Ectodermal cell (in vitro differentiated cells): ENCODE data around the gene DCP1B.

Source experiments
- H3K27ac ChIP-seq: 2 replicates; pipeline ENCODE4 v1.7.0; 2013; ENCODE audit warnings: mild to moderate bottlenecking, low read depth, low read length; ENCODE audit not compliant: insufficient read depth, poor library complexity, severe bottlenecking
- H3K27me3 ChIP-seq: 2 replicates; pipeline ENCODE4 v1.7.0; 2013; ENCODE audit warnings: mild to moderate bottlenecking, low read length; ENCODE audit not compliant: insufficient read depth, control insufficient read depth, poor library complexity, severe bottlenecking
- H3K36me3 ChIP-seq: one replicate; pipeline ENCODE4 v1.7.0; 2013; ENCODE audit warnings: low read length; ENCODE audit not compliant: control insufficient read depth, insufficient read depth
- H3K4me1 ChIP-seq: one replicate; pipeline ENCODE4 v1.7.0; 2013; ENCODE audit warnings: low read length; ENCODE audit not compliant: control insufficient read depth, insufficient read depth
- H3K4me3 ChIP-seq: 2 replicates; pipeline ENCODE4 v1.7.0; 2013; ENCODE audit warnings: low read depth, low read length, control low read depth; ENCODE audit not compliant: insufficient read depth
- H3K9me3 ChIP-seq: 2 replicates; pipeline ENCODE4 v1.7.0; 2013; ENCODE audit warnings: mild to moderate bottlenecking, low read length, moderate library complexity; ENCODE audit not compliant: control insufficient read depth
- WGBS, 2 experiments: methylation state at CpG; one replicate each; pipeline ENCODE4 v1.1.7; 2013; ENCODE audit warnings: missing lambda C conversion rate in 2 of 2; 5-methylcytosine and 5-hydroxymethylcytosine counted together

Gene DCP1B

GRCh38 chr12:1920971-1921370 lies 83.3 kb downstream of the DCP1B start:
- H3K27ac ChIP-seq = no peak overlapping the region
- no peaks in the 10 kb centered on the region for H3K36me3 ChIP-seq
- H3K4me3 ChIP-seq = no peak overlapping the region
- H3K9me3 ChIP-seq = no peaks in the 10 kb centered on the region
- H3K27me3 ChIP-seq = no peaks in the 10 kb centered on the region
- peaks cover 24% of the 10 kb centered on the region for H3K4me1 ChIP-seq
- WGBS, 2 experiments = 90 to 91% methylated on average over 17 of the region's 17 CpGs

- no peaks in the 10 kb centered on the region for H3K27me3 ChIP-seq
- no peak overlapping the region for H3K27ac ChIP-seq
- peaks cover 24% of the 10 kb centered on the region for H3K4me1 ChIP-seq
- 95% methylated on average over 13 of the region's 13 CpGs for WGBS, 2 experiments
- H3K4me3 ChIP-seq = no peak overlapping the region
- no peaks in the 10 kb centered on the region for H3K36me3 ChIP-seq
- H3K9me3 ChIP-seq = no peaks in the 10 kb centered on the region
Measured at GRCh38 chr12:1920436-1920835, 83.8 kb downstream of the DCP1B start.

DNA sequence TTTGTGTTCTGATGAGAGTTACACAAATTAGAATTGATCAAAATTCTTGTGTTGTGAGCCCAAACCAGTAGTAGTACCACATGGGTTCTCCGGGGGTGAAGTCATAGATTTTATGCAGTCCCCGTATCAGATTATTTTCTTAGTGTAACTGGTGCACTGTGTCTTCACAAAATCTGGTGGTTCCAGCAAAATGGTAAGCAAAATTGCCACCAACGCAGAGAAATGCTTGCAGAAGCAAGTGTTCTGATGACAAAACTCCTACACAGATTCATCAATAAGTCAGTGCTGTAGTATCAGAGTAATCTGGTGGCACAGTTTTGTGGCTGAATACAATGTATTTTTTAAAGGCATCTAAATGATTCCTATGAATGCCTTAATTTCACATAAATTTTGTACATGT lies 84.5 kb downstream of the DCP1B start:
- no peaks in the 10 kb centered on the region for H3K9me3 ChIP-seq
- no peak overlapping the region for H3K4me3 ChIP-seq
- H3K36me3 ChIP-seq = no peaks in the 10 kb centered on the region
- no peaks in the 10 kb centered on the region for H3K27me3 ChIP-seq
- no peak overlapping the region for H3K27ac ChIP-seq
- H3K4me1 ChIP-seq = peaks cover 24% of the 10 kb centered on the region
- 95 to 99% methylated on average over 3 of the region's 3 CpGs for WGBS, 2 experiments

GRCh38 chr12:1919284-1919683 lies 85.0 kb downstream of the DCP1B start:
- Histone ChIP-seq H3K27ac (no peak overlapping the region), H3K27me3 (no peaks in the 10 kb centered on the region)

GRCh38 chr12:1918884-1919236 lies 85.4 kb downstream of the DCP1B start:
- no peaks in the 10 kb centered on the region for H3K9me3 ChIP-seq
- no peaks in the 10 kb centered on the region for H3K36me3 ChIP-seq
- WGBS, 2 experiments = 82 to 89% methylated on average over 6 of the region's 6 CpGs
- no peak overlapping the region for H3K4me3 ChIP-seq
- peak overlapping the region; percentile 76 for H3K27ac ChIP-seq
- no peaks in the 10 kb centered on the region for H3K27me3 ChIP-seq
- H3K4me1 ChIP-seq = peaks cover 24% of the 10 kb centered on the region

More at GRCh38 chr12:1919284-1919683, 85.0 kb downstream of the DCP1B start:
- Histone ChIP-seq H3K9me3 (no peaks in the 10 kb centered on the region), H3K4me3 (no peak overlapping the region), H3K36me3 (no peaks in the 10 kb centered on the region), H3K4me1 (peaks cover 24% of the 10 kb centered on the region)
- WGBS, 2 experiments = 78 to 81% methylated on average over 5 of the region's 5 CpGs

DNA sequence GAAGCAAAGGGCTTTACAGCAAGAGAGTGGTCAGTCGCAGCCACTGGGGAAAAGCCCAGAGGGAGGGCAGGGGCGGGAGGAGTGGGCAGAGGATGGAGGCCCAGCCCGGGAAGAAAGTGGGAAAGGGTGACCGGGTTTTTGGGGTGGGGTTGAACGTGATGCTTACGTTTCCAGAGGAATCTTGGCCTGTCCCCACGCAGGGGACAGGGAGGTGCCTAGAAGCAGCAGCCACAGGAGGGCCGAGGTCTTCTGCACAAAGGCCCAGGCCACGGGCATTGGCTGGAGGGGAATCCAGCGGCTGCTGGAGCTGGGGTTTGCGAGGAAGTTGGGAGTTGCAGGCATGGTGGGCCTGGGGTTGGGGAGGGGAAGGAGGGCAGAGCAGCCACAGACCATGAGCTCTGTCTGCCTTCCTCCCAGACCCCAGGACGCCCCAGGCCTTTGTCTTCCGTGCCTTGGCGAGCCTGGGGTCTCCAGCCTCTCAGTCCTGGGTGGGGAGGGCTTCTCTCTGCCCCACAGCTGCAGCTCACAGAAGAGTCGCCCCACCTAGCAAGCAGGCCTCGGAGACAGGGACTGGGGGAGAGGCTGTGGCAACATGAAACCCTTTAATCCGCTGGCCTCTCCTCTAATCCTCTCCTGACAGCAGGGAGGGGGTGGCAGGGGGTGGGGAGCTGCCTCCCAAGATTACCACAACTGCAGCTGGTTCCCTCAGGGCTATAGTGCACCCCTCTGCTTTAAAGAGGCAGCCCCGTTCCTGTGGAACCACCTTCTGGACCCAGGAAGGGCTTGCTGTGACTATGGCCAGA lies 86.0 kb downstream of the DCP1B start, which contains the start of gene CACNA2D4:
Gene CACNA2D4 (minus strand): TSS at position 572 of the 803 bp plus-strand sequence. CDS start 179 bp downstream, at position 393.
- 41 to 51% methylated on average over 18 of the region's 18 CpGs for WGBS, 2 experiments
- Histone ChIP-seq H3K4me1 (peaks cover 24% of the 10 kb centered on the region), H3K9me3 (no peaks in the 10 kb centered on the region), H3K36me3 (no peaks in the 10 kb centered on the region), H3K4me3 (no peak within 1 kb of the TSS), H3K27ac (peak within 1 kb of the TSS; percentile 76), H3K27me3 (no peaks in the 10 kb centered on the region)

GRCh38 chr12:1917172-1918070 lies 86.8 kb downstream of the DCP1B start:
- H3K9me3 ChIP-seq = no peaks in the 10 kb centered on the region
- 90% methylated on average over 22 of the region's 22 CpGs for WGBS, 2 experiments
- H3K36me3 ChIP-seq = no peaks in the 10 kb centered on the region
- peak overlapping the region; percentile 76 for H3K27ac ChIP-seq
- H3K27me3 ChIP-seq = no peaks in the 10 kb centered on the region
- H3K4me3 ChIP-seq = no peak overlapping the region
- peaks cover 24% of the 10 kb centered on the region for H3K4me1 ChIP-seq

- Histone ChIP-seq H3K4me3 (no peak overlapping the region), H3K36me3 (no peaks in the 10 kb centered on the region), H3K27ac (no peak overlapping the region), H3K27me3 (no peaks in the 10 kb centered on the region), H3K9me3 (no peaks in the 10 kb centered on the region), H3K4me1 (peaks cover 24% of the 10 kb centered on the region)
- 91 to 93% methylated on average over 18 of the region's 18 CpGs for WGBS, 2 experiments
Measured at GRCh38 chr12:1916371-1917171, 87.7 kb downstream of the DCP1B start.

DNA sequence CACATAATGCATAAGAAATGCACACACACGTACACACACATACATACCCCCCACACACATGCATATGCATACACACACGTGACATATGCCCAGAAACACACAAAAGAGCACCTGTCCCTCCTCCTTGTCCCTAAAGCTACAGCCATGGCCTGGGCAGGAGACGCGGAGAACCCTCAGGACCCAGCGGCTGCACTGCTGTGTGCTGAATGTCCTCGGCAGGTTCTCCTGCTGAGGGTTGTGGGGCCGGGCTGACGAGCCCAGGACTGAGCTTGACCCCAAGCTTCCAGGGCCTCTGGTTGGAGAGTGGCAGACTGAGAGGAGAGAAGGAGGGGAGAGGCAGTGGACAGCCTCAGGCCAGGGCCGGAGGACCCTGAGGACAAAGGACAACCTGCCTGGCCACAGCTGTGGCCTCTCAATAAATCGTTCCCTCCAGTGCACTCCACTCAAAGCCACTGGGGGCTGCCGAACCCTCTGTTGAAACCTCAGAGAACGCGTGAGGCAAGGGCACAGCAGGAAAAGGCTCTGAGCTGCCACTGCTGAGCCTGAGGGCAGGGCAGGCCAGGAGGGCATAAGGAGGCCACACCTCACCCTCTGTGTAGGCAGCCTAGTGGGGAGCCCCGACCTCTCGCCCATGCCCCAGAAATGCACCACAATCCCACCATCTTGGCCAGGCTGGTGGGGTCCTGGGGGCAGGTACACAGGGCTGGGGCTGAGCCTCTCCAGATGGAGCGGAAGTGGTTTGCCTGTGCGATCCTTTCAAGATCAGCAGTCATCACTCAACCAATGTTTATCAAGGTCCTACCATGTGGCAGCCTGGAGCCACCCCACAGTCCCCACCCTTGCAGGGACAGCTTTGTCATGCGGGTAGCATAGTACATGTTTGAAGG lies 88.9 kb downstream of the DCP1B start:
- Histone ChIP-seq H3K9me3 (no peaks in the 10 kb centered on the region), H3K27ac (no peak overlapping the region), H3K36me3 (no peaks in the 10 kb centered on the region), H3K4me3 (no peak overlapping the region), H3K4me1 (peaks cover 24% of the 10 kb centered on the region), H3K27me3 (no peaks in the 10 kb centered on the region)
- 83 to 84% methylated on average over 18 of the region's 18 CpGs for WGBS, 2 experiments
